K562 (cell line): ENCODE results near the gene ATF5. TPM values are rescaled to one million over a fixed set of nuclear protein-coding genes. Genes with fewer than 3 reads are reported as not detected.

Experiments used
- ATAC-seq: fragments of 200-7000 bp; cut with Tn5 transposase; 3 replicates; pipeline ENCODE4 v1.9.1; 2020; ENCODE audit warnings: moderate library complexity
- BruUV-seq: library from RNA; stranded (reverse); fragments of 400-500 nt; replicated peaks from 2 replicates; lab custom pipeline; 2021; lab: Mats Ljungman, UMichigan
- CTCF ChIA-PET: fragments of 300-600 bp; formaldehyde crosslinking; extraction: SDS; loops from one replicate; lab custom pipeline; 2021; ENCODE audit warnings: low intra/inter-chr PET ratio; lab: Yijun Ruan, JAX
- POLR2A ChIA-PET: fragments of 300-600, 350-650 bp; sonication (Branson Sonifier 250); formaldehyde crosslinking; extraction: SDS; loops from one replicate; lab custom pipeline; 2021; ENCODE audit warnings: antibody characterized with exemption, inconsistent platforms; lab: Yijun Ruan, JAX
- DNase-seq, 4 experiments: peaks; one replicate each; pipeline versions ENCODE4 v3.0.0 to v3.0.0-alpha.2; 2011 to 2018; ENCODE audit warnings: low spot score in 3 of 4, mixed read lengths in 3 of 4; ENCODE audit errors: extremely low read depth in 1 of 4
- FAIRE-seq: peaks from 2 replicates; lab custom pipeline; 2011; peaks lifted over from hg19 to GRCh38; lab: Jason Lieb, UNC
- H2AFZ ChIP-seq: 2 replicates; pipeline ENCODE4 v1.6.0; 2011; ENCODE audit warnings: low read depth, low read length, control low read depth, inconsistent platforms
- H3K27ac ChIP-seq: fragments of 200-600 bp; 3 replicates; pipeline ENCODE4 v1.8.0; 2011; ENCODE audit warnings: low read depth, mild to moderate bottlenecking, control low read depth, inconsistent platforms, low read length, moderate library complexity, mixed read lengths; ENCODE audit errors: extremely low read depth
- H3K27me3 ChIP-seq, 2 experiments: fragments of 300-600 bp in 1 of 2; 2 replicates in 1 of 2; 3 replicates in 1 of 2; pipeline versions ENCODE4 v1.6.0 to v1.8.0; 2011; ENCODE audit warnings: inconsistent platforms in 2 of 2, low read length in 2 of 2, mild to moderate bottlenecking in 1 of 2, mixed read lengths in 1 of 2, moderate library complexity in 1 of 2; ENCODE audit not compliant: control insufficient read depth in 2 of 2, insufficient read depth in 2 of 2
- H3K36me3 ChIP-seq: fragments of 300-600 bp; 3 replicates; pipeline ENCODE4 v1.8.0; 2011; ENCODE audit warnings: mild to moderate bottlenecking, low read length, inconsistent platforms; ENCODE audit not compliant: control insufficient read depth, insufficient read depth
- H3K4me1 ChIP-seq, 2 experiments: fragments of 200-600 bp in 1 of 2; replicated peaks in 1 of 2; 2 replicates in 1 of 2; 3 replicates in 1 of 2; pipeline versions ENCODE4 v1.5.1 to v1.8.0; 2011; ENCODE audit warnings: inconsistent platforms in 2 of 2, low read length in 2 of 2, mild to moderate bottlenecking in 1 of 2, mixed read lengths in 1 of 2, moderate library complexity in 1 of 2; ENCODE audit not compliant: control insufficient read depth in 2 of 2, insufficient read depth in 2 of 2
- H3K4me2 ChIP-seq: 2 replicates; pipeline ENCODE4 v1.6.1; 2011; ENCODE audit warnings: low read length, control low read depth, inconsistent platforms, mixed read lengths; ENCODE audit not compliant: insufficient read depth
- H3K4me3 ChIP-seq: fragments of 200-600 bp; sonication (generic), shearing (Covaris generic); 2 replicates; pipeline ENCODE4 v1.5.1; 2016; ENCODE audit warnings: control low read depth, inconsistent platforms
- H3K79me2 ChIP-seq: fragments of 200-600 bp; 3 replicates; pipeline ENCODE4 v1.8.0; 2011; ENCODE audit warnings: low read length, inconsistent platforms; ENCODE audit not compliant: control insufficient read depth, insufficient read depth
- H3K9ac ChIP-seq, 2 experiments: 2 replicates each; pipeline versions ENCODE4 v1.6.0 to v1.6.1; 2011; ENCODE audit warnings: low read depth in 2 of 2, low read length in 2 of 2, control low read depth in 1 of 2, inconsistent platforms in 1 of 2, mild to moderate bottlenecking in 1 of 2, mixed read lengths in 1 of 2; ENCODE audit not compliant: insufficient read depth in 1 of 2
- H3K9me1 ChIP-seq: one replicate; pipeline ENCODE4 v1.6.0; 2011; ENCODE audit warnings: inconsistent platforms, mild to moderate bottlenecking, low read length, moderate library complexity; ENCODE audit not compliant: control insufficient read depth, insufficient read depth
- H3K9me3 ChIP-seq: replicated peaks from 2 replicates; pipeline ENCODE4 v1.5.1; 2011; ENCODE audit warnings: low read depth, low read length, inconsistent platforms; ENCODE audit not compliant: control insufficient read depth, insufficient read depth
- H4K20me1 ChIP-seq: replicated peaks from 2 replicates; pipeline ENCODE4 v1.6.1; 2011; ENCODE audit warnings: low read length, inconsistent platforms, mixed read lengths; ENCODE audit not compliant: control insufficient read depth, insufficient read depth
- BMI1 ChIP-seq: fragments of 150-350 bp; IDR thresholded peaks from 2 replicates; pipeline ENCODE4 v1.6.1; 2014; ENCODE audit warnings: low read length
- ESRRA ChIP-seq: fragments of 450-650 bp; IDR thresholded peaks from 2 replicates; pipeline ENCODE4 v1.6.1; 2014; ENCODE audit warnings: low read depth, mild to moderate bottlenecking, moderate library complexity, borderline replicate concordance
- FOXJ2 ChIP-seq: fragments of 200-800 bp; sonication (Bioruptor generic); IDR thresholded peaks from 2 replicates; pipeline ENCODE4 v1.6.1; 2016; ENCODE audit warnings: missing genetic modification characterization, missing compliant biosample characterization
- HMGN3 ChIP-seq: IDR thresholded peaks from 2 replicates; pipeline ENCODE4 v1.6.1; 2011; ENCODE audit warnings: borderline replicate concordance, low read depth, mild to moderate bottlenecking, mixed read lengths, low read length; ENCODE audit not compliant: insufficient read length; ENCODE audit errors: extremely low read depth
- IRF2 ChIP-seq: sonication (generic); formaldehyde crosslinking; IDR thresholded peaks from 2 replicates; pipeline ENCODE4 v1.8.1; 2022; ENCODE audit warnings: mild to moderate bottlenecking, missing genetic modification reagents
- JUND ChIP-seq, 2 experiments: IDR thresholded peaks; 2 replicates in 1 of 2; 3 replicates in 1 of 2; pipeline ENCODE4 v1.6.1; 2011; ENCODE audit warnings: borderline replicate concordance in 2 of 2, low read depth in 2 of 2, low read length in 2 of 2, improper control_type of control experiment in 1 of 2, missing biosample characterization in 1 of 2, missing genetic modification characterization in 1 of 2, missing genetic modification reagents in 1 of 2
- MAZ ChIP-seq, 2 experiments: fragments of 450-650 bp in 1 of 2; sonication (generic) in 1 of 2; formaldehyde crosslinking; IDR thresholded peaks in 1 of 2; conservative IDR thresholded peaks in 1 of 2; 2 replicates each; pipeline versions ENCODE4 v1.4.0 to v1.5.0; 2020; ENCODE audit warnings: mild to moderate bottlenecking in 1 of 2, missing genetic modification reagents in 1 of 2
- NFE2 ChIP-seq: IDR thresholded peaks from 2 replicates; pipeline ENCODE4 v1.6.1; 2014; ENCODE audit warnings: antibody characterized with exemption, low read depth
- SP1 ChIP-seq: sonication (generic); formaldehyde crosslinking; IDR thresholded peaks from 2 replicates; pipeline ENCODE4 v1.8.1; 2022; ENCODE audit warnings: mild to moderate bottlenecking, missing genetic modification reagents
- ZNF121 ChIP-seq: sonication (generic); formaldehyde crosslinking; conservative IDR thresholded peaks from 2 replicates; pipeline ENCODE4 v1.8.0; 2022; ENCODE audit warnings: missing genetic modification reagents
- ZNF140 ChIP-seq: fragments of 250-450 bp; sonication (Bioruptor Pico); IDR thresholded peaks from 2 replicates; pipeline ENCODE4 v1.8.0; 2021; ENCODE audit warnings: moderate library complexity, mild to moderate bottlenecking, inconsistent platforms
- ZNF282 ChIP-seq: sonication (generic); formaldehyde crosslinking; IDR thresholded peaks from 2 replicates; pipeline ENCODE4 v1.8.1; 2023; ENCODE audit warnings: missing genetic modification reagents
- ZNF3 ChIP-seq: fragments of 250-450 bp; sonication (Bioruptor Pico); IDR thresholded peaks from 2 replicates; pipeline ENCODE4 v1.5.0; 2021; ENCODE audit warnings: mild to moderate bottlenecking, moderate library complexity
- ZNF445 ChIP-seq: fragments of 250-450 bp; sonication (Bioruptor Pico); IDR thresholded peaks from 2 replicates; pipeline ENCODE4 v1.4.0; 2020; ENCODE audit warnings: low read depth, mild to moderate bottlenecking, moderate library complexity
- WGBS: fragments of 100-300 bp; shearing (Covaris generic); methylation state at CpG from one replicate; pipeline ENCODE4 v1.1.6; 2016; ENCODE audit warnings: low coverage, mixed read lengths; ENCODE audit not compliant: insufficient coverage; ENCODE audit errors: missing lambda C conversion rate; 5-methylcytosine and 5-hydroxymethylcytosine counted together
- in situ Hi-C: fragments of 300-500 bp; cut with MboI; formaldehyde crosslinking; loops from 4 replicates; pipeline ENCODE4 v1.15.0; 2018; ENCODE audit warnings: inconsistent platforms, mixed read lengths
- intact Hi-C: fragments of 100-400 bp; cut with micrococcal nuclease; formaldehyde crosslinking; loops from 2 replicates; pipeline ENCODE4 v1.14.2; 2022
- polyA plus RNA-seq, 8 experiments: library from polyadenylated mRNA; depleted of rRNA in 4 of 8; stranded (reverse) in 5 of 8; unstranded in 3 of 8; fragments of >200 nt; fragmentation: Nextera tagmentation in 2 of 8; fragmentation: Illumina TruSeq in 1 of 8; extraction: Ambion mirVana in 2 of 8; extraction: Trizol in 1 of 8; gene quantifications; 2 replicates each; pipeline versions ENCODE4 v1.2.1 to v1.2.3, GENCODE V29; 2011 to 2014; ENCODE audit warnings: inconsistent platforms in 1 of 8, missing spikeins in 1 of 8
- total RNA-seq, 7 experiments: library from RNA; depleted of rRNA in 6 of 7; stranded (reverse); fragments of >200 nt in 6 of 7; fragmentation: Illumina TruSeq in 2 of 7; extraction: Trizol in 2 of 7; gene quantifications; 2 replicates each; pipeline versions ENCODE4 v1.2.1 to v1.2.3, GENCODE V29; 2011 to 2021; ENCODE audit warnings: low replicate concordance in 1 of 7

ATF5 gene
- total and polyA plus RNA-seq, 9 of the 15 experiments (the other 6 are each of a cell fraction or from before 2014, with no cell fraction given) = 3.0 to 57.6 (median 11.1) TPM

DNA sequence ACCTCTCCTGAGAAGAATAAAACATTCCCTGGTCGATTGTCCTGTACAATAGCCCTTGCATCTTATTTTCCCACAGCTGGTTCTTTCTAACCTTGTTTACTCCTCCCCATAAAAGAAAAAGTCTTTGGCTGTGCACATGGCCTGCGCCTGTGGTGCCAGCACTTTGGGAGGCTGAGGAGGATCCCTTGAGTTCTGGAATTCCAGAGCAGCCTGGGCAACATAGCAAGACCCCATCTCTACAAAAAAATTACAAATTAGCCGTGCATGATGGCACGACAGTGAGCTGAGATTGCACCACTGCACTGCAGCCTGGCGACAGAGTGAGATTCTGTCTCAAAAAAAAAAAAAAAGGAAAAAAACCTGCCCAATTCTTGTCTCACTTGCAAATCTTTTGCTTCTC lies 7.5 kb downstream of the ATF5 start:
- Histone ChIP-seq H3K4me2 (no peak overlapping the region), H3K27ac (no peak overlapping the region), H3K27me3 (no peaks in the 10 kb centered on the region), H3K9me1 (no peaks in the 10 kb centered on the region), H3K9me3 (no peaks in the 10 kb centered on the region), H3K79me2 (no peaks in the 10 kb centered on the region), H3K4me3 (no peak overlapping the region), H3K36me3 (peaks cover 10% of the 10 kb centered on the region; the same call in 1 of the 3 replicates), H2AFZ (no peak overlapping the region), H3K4me1 (peaks cover 4 to 24% of the 10 kb centered on the region in 2 experiments; a peak in 3 of 5 replicates), H4K20me1 (no peaks in the 10 kb centered on the region), H3K9ac (no peak overlapping the region)
- no peak for TF ChIP-seq BMI1
- peak; percentile 79 for TF ChIP-seq ZNF121 (CRISPR knock-in tag)
- in situ Hi-C loops (loop anchor here (5.0 to 10.0 kb wide), 2 partner anchors 41 to 158 kb away; no protein-coding TSS in a partner anchor), intact Hi-C loops (no loop called here)
- no peak for ATAC-seq
- no peak for FAIRE-seq
- DNase-seq = no peak
- 19% methylated on average over 4 of the region's 5 CpGs for WGBS
- no TSS peak for BruUV-seq
- ChIA-PET POLR2A (interaction anchor here (0.6 kb wide), 1 partner anchor 59 kb away, joined by 3 read pairs; no protein-coding TSS in a partner anchor), CTCF (interaction anchor here (0.6 to 3.0 kb wide), 4 partner anchors 32 to 1780 kb away, joined by 3 to 61 read pairs (median 6); no protein-coding TSS in a partner anchor)

DNA sequence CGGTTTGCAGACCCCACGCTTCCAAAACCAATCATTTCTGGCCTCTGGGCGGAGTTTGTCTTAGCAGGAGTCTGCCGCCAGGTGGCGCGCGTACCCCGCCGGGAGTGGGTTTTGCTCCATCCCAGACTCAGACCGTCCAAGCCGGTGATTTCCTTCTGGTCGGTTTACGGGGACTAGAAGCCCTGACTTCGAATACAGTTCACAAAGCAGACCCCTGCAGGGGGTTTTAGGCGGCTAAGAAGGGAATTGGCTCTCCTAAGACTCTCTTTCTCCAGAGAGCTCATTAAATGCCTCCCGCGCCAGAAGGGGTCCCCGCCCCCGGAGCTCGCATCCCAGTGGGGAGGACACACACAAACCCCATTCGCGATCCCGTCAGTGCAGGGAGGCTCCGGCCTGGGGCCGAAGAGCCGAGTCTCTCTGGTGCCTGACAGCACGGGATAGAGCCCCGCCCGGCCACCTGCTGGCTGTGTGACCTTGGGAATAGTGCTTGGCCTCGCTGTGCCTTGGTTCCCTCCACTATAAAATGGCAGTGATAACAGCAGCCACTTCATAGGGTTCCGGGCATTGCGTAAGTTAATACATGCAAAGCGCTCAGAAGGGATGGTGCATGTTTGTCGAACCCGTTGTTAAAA lies 8.9 kb downstream of the ATF5 start:
- ATAC-seq (peak; percentile 64), FAIRE-seq (peak; percentile 87), DNase-seq (peak; percentile 75 to 87 (median 80))
- POLR2A ChIA-PET = interaction anchor here (1.1 kb wide), 1 partner anchor 60 kb away, joined by 6 read pairs; no protein-coding TSS in a partner anchor
- peak overlapping the region; percentile 45 for H2AFZ ChIP-seq
- H3K4me1 ChIP-seq = peaks cover 8 to 20% of the 10 kb centered on the region in 2 experiments; a peak in 3 of 5 replicates
- H3K79me2 ChIP-seq = no peaks in the 10 kb centered on the region
- no peaks in the 10 kb centered on the region for H3K9me3 ChIP-seq
- H4K20me1 ChIP-seq = no peaks in the 10 kb centered on the region
- peak overlapping the region; percentile 38 for H3K4me2 ChIP-seq
- 10% methylated on average over 35 of the region's 35 CpGs for WGBS
- peak overlapping the region in 1 of 2 experiments; percentile 84; a peak in 2 of 4 replicates for H3K9ac ChIP-seq
- peak overlapping the region; percentile 31 for H3K4me3 ChIP-seq
- no TSS peak for BruUV-seq
- in situ Hi-C loops (loop anchor here (5.0 to 10.0 kb wide), 2 partner anchors 39 to 157 kb away; no protein-coding TSS in a partner anchor), intact Hi-C loops (loop anchor here (1.0 kb wide), 2 partner anchors 45 to 49 kb away; no protein-coding TSS in a partner anchor)
- no peaks in the 10 kb centered on the region for H3K27me3 ChIP-seq
- H3K27ac ChIP-seq = no peak overlapping the region
- CTCF ChIA-PET = interaction anchor here (0.7 to 3.0 kb wide), 3 partner anchors 30 to 49 kb away, joined by 4 to 61 read pairs (median 8); no protein-coding TSS in a partner anchor
- H3K9me1 ChIP-seq = no peaks in the 10 kb centered on the region
- peaks cover under 1% of the 10 kb centered on the region; the same call in 1 of the 3 replicates for H3K36me3 ChIP-seq
- TF ChIP-seq ZNF3 = no peak
- TF ChIP-seq JUND (IDR thresholded peaks at IDR 0.05; ENCODE audit: borderline replicate concordance, low read depth, low read length) = no peak
- no peak; the same call in 2 of the 3 replicates for TF ChIP-seq JUND (tag; IDR thresholded peaks at IDR 0.05; ENCODE audit: borderline replicate concordance, low read depth, low read length)
- TF ChIP-seq ZNF282 (CRISPR knock-in tag) = no peak
- TF ChIP-seq ZNF445 (CRISPR knock-in tag) = no peak
- TF ChIP-seq IRF2 (CRISPR knock-in tag) = no peak
- TF ChIP-seq FOXJ2 (tag) = no peak
- 0 out of 2 replicates have a peak, but pooled peaks have one; percentile 12 for TF ChIP-seq ESRRA
- TF ChIP-seq HMGN3 = no peak
- TF ChIP-seq ZNF140 (CRISPR knock-in tag) = no peak
- peak; percentile 39; the same call in 1 of the 2 replicates for TF ChIP-seq SP1 (CRISPR knock-in tag)
- 0 out of 4 replicates have a peak, but pooled peaks of 1 of the 2 experiments have one; percentile 21 for TF ChIP-seq MAZ (CRISPR knock-in tag; conservative IDR thresholded peaks at IDR 0.05 in 1 of 2, IDR thresholded peaks at IDR 0.05 in 1 of 2)
- TF ChIP-seq NFE2 = no peak
